ENCODE data around the gene TASOR.

Gene TASOR

GRCh38 chr3:56682462-56683121, 473 bp downstream of the TASOR start:
- DNase-seq (ENCODE audit: low spot score) = peak; percentile 45

DNA sequence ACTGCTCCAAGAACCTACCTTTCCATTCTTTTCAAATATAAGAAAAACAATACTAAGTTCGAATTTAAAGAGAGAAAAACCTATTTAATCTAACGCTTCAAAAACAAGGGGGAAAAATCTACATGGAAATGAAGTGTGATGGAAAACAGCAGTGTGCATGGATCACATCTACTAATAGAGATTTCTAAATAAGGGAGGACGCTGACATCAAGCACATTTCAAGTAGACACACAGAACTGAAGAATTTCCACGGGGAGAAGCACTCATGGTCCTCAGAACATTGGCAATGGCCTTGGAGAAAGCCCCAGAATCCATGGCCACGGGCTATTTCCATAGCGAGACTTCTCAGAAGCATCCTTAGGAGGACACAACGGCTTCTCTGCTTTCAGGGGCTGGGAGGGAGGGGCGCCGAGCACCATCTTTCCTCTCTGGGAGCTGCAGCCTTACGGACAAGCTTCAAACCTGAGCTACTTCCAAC, 1.0 kb downstream of the TASOR start:
- no peak for DNase-seq (ENCODE audit: low spot score)

DNA sequence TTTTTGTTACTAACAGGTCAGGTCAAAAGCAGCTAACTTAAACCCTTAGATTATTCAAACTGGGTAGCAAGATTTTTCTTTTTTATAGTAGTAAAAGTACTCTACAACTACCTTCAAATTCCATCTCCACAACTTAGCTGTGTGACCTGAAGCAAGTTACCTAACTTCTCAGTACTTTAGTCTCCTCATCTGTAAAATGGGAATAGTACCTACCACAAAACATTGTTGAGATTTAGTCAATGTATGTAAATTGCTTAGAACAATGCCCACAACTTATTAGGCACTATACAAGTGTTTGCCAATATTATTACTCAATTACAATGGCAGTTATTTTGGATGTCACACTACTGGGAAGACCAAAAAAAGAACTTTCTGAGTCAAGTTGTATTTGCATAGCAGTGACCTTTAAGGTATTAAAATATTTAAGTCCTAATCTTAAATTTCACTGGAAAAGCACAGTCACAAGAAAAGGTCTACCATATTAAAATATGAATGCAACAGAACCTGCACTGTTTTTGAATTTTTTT, 2.9 kb downstream of the TASOR start:
- no peak for DNase-seq (ENCODE audit: low spot score)

DNA sequence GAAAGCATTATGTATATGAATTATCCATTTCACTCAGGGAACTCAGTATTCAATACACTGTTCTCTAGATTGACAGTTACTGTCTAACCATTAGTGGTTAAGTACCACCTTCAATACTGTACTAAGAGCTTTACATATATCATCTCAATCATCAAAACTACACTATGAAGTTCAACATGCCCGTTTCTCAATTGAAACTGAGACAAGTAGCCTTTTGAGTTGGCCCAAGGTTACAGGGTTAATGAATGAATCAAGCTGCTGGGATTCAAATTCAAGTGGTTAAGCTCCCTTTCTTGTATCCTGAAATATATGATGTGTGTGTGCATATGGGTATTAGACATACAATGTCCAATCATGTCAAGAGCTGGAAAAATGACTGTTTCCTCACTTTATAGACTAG, 5.8 kb downstream of the TASOR start:
- DNase-seq (ENCODE audit: low spot score) = no peak

DNA sequence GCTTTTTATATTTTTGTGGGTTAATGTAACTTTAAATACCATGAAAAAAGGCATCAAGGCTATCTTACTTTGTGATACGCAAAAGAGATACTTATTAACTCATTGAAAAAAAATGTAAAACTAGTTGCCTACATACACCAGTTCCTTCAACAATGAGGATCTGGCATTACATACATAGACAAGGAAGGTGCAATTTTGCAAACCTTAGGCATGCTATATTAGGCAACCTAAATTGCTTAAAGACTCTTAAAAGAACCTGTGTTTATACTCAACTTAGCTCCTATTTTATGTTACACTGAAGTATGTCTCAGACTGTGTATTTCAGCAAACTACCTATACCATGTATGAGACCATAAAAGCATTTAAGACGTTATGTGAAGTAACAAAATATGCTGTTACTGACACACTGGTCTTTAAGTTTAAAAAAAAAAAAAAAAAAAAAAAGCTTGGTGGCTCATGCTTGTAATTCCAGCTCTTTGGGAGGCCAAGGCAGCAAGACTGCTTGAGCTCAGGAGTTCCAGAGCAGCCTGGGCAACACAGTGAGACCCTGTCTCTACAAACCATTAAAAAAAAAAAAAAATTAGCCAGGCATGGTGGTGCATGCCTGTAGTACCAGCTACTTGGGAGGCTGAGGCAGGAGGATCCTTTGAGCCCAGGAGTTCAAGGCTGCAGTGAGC, 9.1 kb downstream of the TASOR start:
- DNase-seq (ENCODE audit: low spot score) = no peak

- DNase-seq (ENCODE audit: low spot score) = no peak
Observed at GRCh38 chr3:56667973-56668579, 15.0 kb downstream of the TASOR start.

GRCh38 chr3:56664823-56665222, 18.2 kb downstream of the TASOR start:
- no peak for DNase-seq (ENCODE audit: low spot score)

GRCh38 chr3:56655709-56656108, 27.4 kb downstream of the TASOR start:
- DNase-seq (ENCODE audit: low spot score) = no peak

DNA sequence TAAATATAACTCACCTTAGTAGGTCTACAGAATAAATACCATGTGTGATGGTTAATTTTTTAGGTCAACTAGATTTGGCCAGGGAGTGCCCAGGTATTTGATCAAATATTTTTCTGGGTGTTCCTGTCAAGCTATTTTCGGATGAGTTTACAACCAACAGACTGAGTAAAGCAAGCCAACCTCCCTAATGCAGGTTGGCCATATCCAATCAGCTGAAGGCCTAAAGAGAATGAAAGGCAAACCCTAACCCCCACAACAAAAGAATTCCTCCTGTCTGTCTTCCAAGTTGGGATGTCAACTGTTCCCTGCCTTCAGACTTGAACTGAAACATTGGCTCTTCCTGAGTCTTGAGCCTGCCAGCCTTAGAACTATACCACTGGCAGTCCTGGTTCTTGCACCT, 28.6 kb downstream of the TASOR start:
- no peak for DNase-seq (ENCODE audit: low spot score)

GRCh38 chr3:56645407-56645806, 37.7 kb downstream of the TASOR start:
- DNase-seq (ENCODE audit: low spot score) = no peak

- no peak for DNase-seq (ENCODE audit: low spot score)
Observed at GRCh38 chr3:56633602-56634535, 49.2 kb downstream of the TASOR start.

All from COLO829 (cell line).